Iris pigment epithelial cell (primary cell): ENCODE results near the gene SNAP47.

Experiments used
- DNase-seq: peaks from one replicate; pipeline ENCODE4 v3.0.0-alpha.2; 2011; ENCODE audit warnings: low read depth

Gene SNAP47

GRCh38 chr1:227768640-227769039 is 33.4 kb downstream of the SNAP47 start:
- no peak for DNase-seq

- DNase-seq: no peak
These were observed 34.1 kb downstream of the SNAP47 start for GRCh38 chr1:227769047-227769935.

- DNase-seq: no peak
These were observed 34.8 kb downstream of the SNAP47 start for GRCh38 chr1:227769936-227770494.

- no peak for DNase-seq
These were observed 35.6 kb downstream of the SNAP47 start for GRCh38 chr1:227770812-227771211.

GRCh38 chr1:227771326-227771725 is 36.1 kb downstream of the SNAP47 start:
- DNase-seq: no peak

- DNase-seq: no peak
These were observed 36.5 kb downstream of the SNAP47 start for GRCh38 chr1:227771771-227772170.

GRCh38 chr1:227773558-227773957 is 38.3 kb downstream of the SNAP47 start:
- no peak for DNase-seq

GRCh38 chr1:227774051-227774731 is 39.0 kb downstream of the SNAP47 start:
- DNase-seq: no peak

GRCh38 chr1:227774821-227775661 is 39.8 kb downstream of the SNAP47 start:
- DNase-seq: no peak

- no peak for DNase-seq
These were observed 40.6 kb downstream of the SNAP47 start for GRCh38 chr1:227775841-227776240.

- peak; percentile 72 for DNase-seq
These were observed 41.1 kb downstream of the SNAP47 start for GRCh38 chr1:227776331-227776771.

- DNase-seq: no peak
These were observed 41.9 kb downstream of the SNAP47 start for GRCh38 chr1:227777156-227777555.

- DNase-seq: no peak
These were observed 42.4 kb downstream of the SNAP47 start for GRCh38 chr1:227777646-227778045.

- DNase-seq: peak; percentile 37
These were observed 43.2 kb downstream of the SNAP47 start for GRCh38 chr1:227778401-227778947.

- no peak for DNase-seq
These were observed 43.8 kb downstream of the SNAP47 start for GRCh38 chr1:227779021-227779441.

GRCh38 chr1:227779685-227780084 is 44.5 kb downstream of the SNAP47 start:
- DNase-seq: no peak

- no peak for DNase-seq
These were observed 45.1 kb downstream of the SNAP47 start for GRCh38 chr1:227780101-227781044.

GRCh38 chr1:227781314-227781930 is 46.2 kb downstream of the SNAP47 start:
- no peak for DNase-seq

GRCh38 chr1:227782226-227782625 is 47.0 kb downstream of the SNAP47 start:
- DNase-seq: no peak
